Measurements from ENCODE around the gene TRMT11. TPM values are rescaled to one million over a fixed set of nuclear protein-coding genes. Genes with fewer than 3 reads are reported as not detected.

The TRMT11 gene
- total RNA-seq, 4 donors from 2014 or later, result 27.6 to 45.3 (median 36.4) TPM

DNA sequence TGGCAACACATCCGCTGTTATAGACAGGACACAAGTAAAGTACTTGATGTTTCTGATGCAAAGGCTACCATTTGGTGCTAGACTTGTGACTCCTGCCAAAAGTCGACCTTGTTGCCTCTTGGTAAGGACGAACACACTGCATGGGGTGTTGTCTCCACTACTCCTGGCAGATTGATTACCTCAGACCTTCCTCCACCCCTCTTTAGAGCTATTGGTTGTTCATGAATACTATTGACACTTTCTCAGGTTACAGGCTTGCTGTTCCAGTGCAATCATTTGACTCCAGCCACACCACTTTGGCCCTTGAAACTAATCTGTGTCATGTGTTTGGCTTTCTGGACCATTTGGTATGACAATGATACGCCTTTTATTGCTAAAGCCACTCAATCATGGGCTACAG, 62.3 kb downstream of the TRMT11 start:
- WGBS, 2 donors, result 94 to 97% methylated on average over 4 of the region's 4 CpGs
- H3K36me3 ChIP-seq, result no peaks in the 10 kb centered on the region

GRCh38 chr6:126050795-126051194, 64.5 kb downstream of the TRMT11 start:
- H3K9me3 ChIP-seq, result no peaks in the 10 kb centered on the region
- 100% methylated on average over 1 of the region's 1 CpG for WGBS, 2 donors
- no peak overlapping the region for H3K4me3 ChIP-seq (replicated peaks in 1 of 3)
- H3K27me3 ChIP-seq, result no peaks in the 10 kb centered on the region
- no peak overlapping the region for H3K27ac ChIP-seq
- no peaks in the 10 kb centered on the region for H3K4me1 ChIP-seq
- intact Hi-C loops (cut with DNase I), result no loop called here
- H3K36me3 ChIP-seq, result no peaks in the 10 kb centered on the region
- no peak for DNase-seq
- TF ChIP-seq, protein P1, sequence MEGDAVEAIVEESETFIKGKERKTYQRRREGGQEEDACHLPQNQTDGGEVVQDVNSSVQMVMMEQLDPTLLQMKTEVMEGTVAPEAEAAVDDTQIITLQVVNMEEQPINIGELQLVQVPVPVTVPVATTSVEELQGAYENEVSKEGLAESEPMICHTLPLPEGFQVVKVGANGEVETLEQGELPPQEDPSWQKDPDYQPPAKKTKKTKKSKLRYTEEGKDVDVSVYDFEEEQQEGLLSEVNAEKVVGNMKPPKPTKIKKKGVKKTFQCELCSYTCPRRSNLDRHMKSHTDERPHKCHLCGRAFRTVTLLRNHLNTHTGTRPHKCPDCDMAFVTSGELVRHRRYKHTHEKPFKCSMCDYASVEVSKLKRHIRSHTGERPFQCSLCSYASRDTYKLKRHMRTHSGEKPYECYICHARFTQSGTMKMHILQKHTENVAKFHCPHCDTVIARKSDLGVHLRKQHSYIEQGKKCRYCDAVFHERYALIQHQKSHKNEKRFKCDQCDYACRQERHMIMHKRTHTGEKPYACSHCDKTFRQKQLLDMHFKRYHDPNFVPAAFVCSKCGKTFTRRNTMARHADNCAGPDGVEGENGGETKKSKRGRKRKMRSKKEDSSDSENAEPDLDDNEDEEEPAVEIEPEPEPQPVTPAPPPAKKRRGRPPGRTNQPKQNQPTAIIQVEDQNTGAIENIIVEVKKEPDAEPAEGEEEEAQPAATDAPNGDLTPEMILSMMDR (IDR thresholded peaks at IDR 0.05), result no peak
- TF ChIP-seq POLR2A (IDR thresholded peaks at IDR 0.05), result no peak

More for the DNA sequence above, 62.3 kb downstream of the TRMT11 start:
- H3K27ac ChIP-seq, result no peak overlapping the region
- H3K4me3 ChIP-seq (replicated peaks in 1 of 3), result no peak overlapping the region
- no peak for DNase-seq
- TF ChIP-seq POLR2A (IDR thresholded peaks at IDR 0.05), result no peak
- TF ChIP-seq, protein P1 (IDR thresholded peaks at IDR 0.05), result no peak
- no peaks in the 10 kb centered on the region for H3K4me1 ChIP-seq
- H3K9me3 ChIP-seq, result no peaks in the 10 kb centered on the region
- intact Hi-C loops (cut with DNase I), result no loop called here
- no peaks in the 10 kb centered on the region for H3K27me3 ChIP-seq

GRCh38 chr6:126051791-126052190, 65.5 kb downstream of the TRMT11 start:
- intact Hi-C loops (cut with DNase I), result no loop called here
- no peak for DNase-seq
- no peaks in the 10 kb centered on the region for H3K36me3 ChIP-seq
- no peak for TF ChIP-seq POLR2A (IDR thresholded peaks at IDR 0.05)
- TF ChIP-seq, protein P1 (IDR thresholded peaks at IDR 0.05), result no peak
- no peak overlapping the region for H3K27ac ChIP-seq
- no peaks in the 10 kb centered on the region for H3K4me1 ChIP-seq
- no peaks in the 10 kb centered on the region for H3K9me3 ChIP-seq
- WGBS, 2 donors, result 75 to 84% methylated on average over 3 of the region's 3 CpGs
- H3K27me3 ChIP-seq, result no peaks in the 10 kb centered on the region
- H3K4me3 ChIP-seq (replicated peaks in 1 of 3), result no peak overlapping the region

DNA sequence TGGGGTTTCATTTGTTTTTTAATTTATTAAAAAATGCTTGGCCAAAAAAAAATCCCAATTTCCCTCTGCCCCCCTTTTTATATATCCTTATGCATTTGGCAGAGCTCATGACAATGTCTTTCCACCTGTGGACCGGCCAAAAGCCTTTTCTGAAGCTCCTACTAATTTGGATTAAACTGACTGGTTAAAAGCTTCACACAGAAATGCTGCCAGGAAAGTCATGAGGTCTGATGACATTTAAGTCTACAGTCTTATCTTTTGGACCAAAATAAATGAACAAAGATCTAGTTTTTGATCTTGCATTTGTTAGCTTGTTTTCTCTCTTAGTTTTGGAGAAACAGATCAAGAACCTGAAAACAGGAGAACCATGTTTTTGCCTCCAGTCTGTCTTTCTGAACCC, 66.1 kb downstream of the TRMT11 start:
- WGBS, 2 donors, result 39 to 88% methylated on average over 1 of the region's 1 CpG
- intact Hi-C loops (cut with DNase I), result no loop called here
- TF ChIP-seq, protein P1 (IDR thresholded peaks at IDR 0.05), result no peak
- no peak for TF ChIP-seq POLR2A (IDR thresholded peaks at IDR 0.05)
- Histone ChIP-seq H3K27ac (no peak overlapping the region), H3K27me3 (no peaks in the 10 kb centered on the region), H3K36me3 (no peaks in the 10 kb centered on the region), H3K4me3 (replicated peaks in 1 of 3) (no peak overlapping the region), H3K4me1 (no peaks in the 10 kb centered on the region), H3K9me3 (no peaks in the 10 kb centered on the region)
- DNase-seq, result no peak

DNA sequence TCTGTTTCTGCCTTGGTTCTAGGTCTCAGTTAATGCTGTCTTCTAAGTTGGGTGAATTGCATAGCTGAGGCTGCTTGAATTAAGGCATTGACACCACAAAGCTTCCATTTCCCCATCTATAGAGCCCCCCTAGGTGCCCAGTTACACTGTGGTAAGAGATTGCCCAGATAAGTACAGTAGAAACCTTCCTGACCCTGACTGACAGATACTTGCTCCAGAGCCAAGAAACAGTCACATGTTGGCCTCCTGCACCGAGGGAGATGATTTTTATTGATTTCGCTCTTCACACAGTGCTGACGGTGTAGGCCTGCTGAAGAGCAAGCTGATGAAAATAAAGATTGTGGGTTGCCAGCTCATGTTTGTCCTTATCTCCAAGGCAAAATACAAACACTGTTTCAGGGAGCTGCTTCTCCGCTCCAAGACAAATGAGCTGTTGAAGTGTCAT, 67.9 kb downstream of the TRMT11 start:
- Histone ChIP-seq H3K4me3 (replicated peaks in 1 of 3) (no peak overlapping the region), H3K4me1 (no peaks in the 10 kb centered on the region), H3K9me3 (no peaks in the 10 kb centered on the region), H3K27me3 (no peaks in the 10 kb centered on the region), H3K27ac (no peak overlapping the region), H3K36me3 (no peaks in the 10 kb centered on the region)
- DNase-seq, result no peak
- intact Hi-C loops (cut with DNase I), result no loop called here
- WGBS, 2 donors, result 78% methylated on average over 4 of the region's 4 CpGs
- TF ChIP-seq, protein P1 (IDR thresholded peaks at IDR 0.05), result no peak
- TF ChIP-seq POLR2A (IDR thresholded peaks at IDR 0.05), result no peak

Data from thyroid gland (tissue), 4 donors.